Ovary (tissue), 9 donors: ENCODE data around the gene SMARCA1. TPM values are rescaled to one million over a fixed set of nuclear protein-coding genes. Genes with fewer than 3 reads are reported as not detected.

Experiments used
- DNase-seq, 5 donors: peaks; one replicate each; pipeline ENCODE4 v3.0.0-alpha.2; 2019 to 2020
- H3K27ac ChIP-seq, 2 donors: fragments of 200-600 bp; one replicate each; pipeline versions ENCODE4 v1.5.1 to v1.8.0; 2019 to 2022
- H3K27me3 ChIP-seq: fragments of 200-600 bp; one replicate; pipeline ENCODE4 v1.8.0; 2022
- H3K36me3 ChIP-seq: fragments of 200-600 bp; sonication (generic); one replicate; pipeline ENCODE4 v1.5.1; 2019
- H3K4me1 ChIP-seq: one replicate; pipeline ENCODE4 v1.8.1; 2013; ENCODE audit warnings: mild to moderate bottlenecking, moderate library complexity; ENCODE audit not compliant: insufficient read depth
- H3K4me3 ChIP-seq: fragments of 200-600 bp; sonication (generic); one replicate; pipeline ENCODE4 v1.5.1; 2017
- H3K9me3 ChIP-seq, 2 donors: fragments of 200-600 bp in 1 of 2; sonication (generic) in 1 of 2; one replicate each; pipeline versions ENCODE4 v1.5.1 to v1.8.1; 2013 to 2019; ENCODE audit warnings: mild to moderate bottlenecking in 1 of 2, moderate library complexity in 1 of 2
- CTCF ChIP-seq, 3 donors: fragments of 450-650 bp in 2 of 3; fragments of 200-600 bp in 1 of 3; IDR thresholded peaks; one replicate each; pipeline versions ENCODE4 v1.5.1 to v1.8.0; 2016 to 2022; ENCODE audit warnings: antibody characterized with exemption in 3 of 3, mild to moderate bottlenecking in 1 of 3
- EP300 ChIP-seq: sonication (generic); formaldehyde crosslinking; IDR thresholded peaks from one replicate; pipeline ENCODE4 v1.6.1; 2017; ENCODE audit warnings: antibody characterized with exemption
- POLR2A ChIP-seq: fragments of 450-650 bp; IDR thresholded peaks from one replicate; pipeline ENCODE4 v1.6.1; 2017; ENCODE audit warnings: antibody characterized with exemption, mild to moderate bottlenecking, moderate library complexity
- WGBS, 3 donors: extraction: QIAGEN DNeasy Blood & Tissue Kit in 1 of 3; methylation state at CpG; one replicate each; pipeline versions ENCODE4 v1.1.5 to v1.1.7; 2013 to 2017; 5-methylcytosine and 5-hydroxymethylcytosine counted together
- intact Hi-C, 4 donors: fragments of 100-400 bp; cut with DNase I; formaldehyde crosslinking; loops; one replicate each; pipeline versions ENCODE4 v1.11.0 to v1.15.1; 2022 to 2023
- polyA plus RNA-seq, 2 donors: library from polyadenylated mRNA; stranded (reverse); fragments of 200-250 nt in 1 of 2; fragments of 350-450 nt in 1 of 2; fragmentation: Illumina TruSeq in 1 of 2; extraction: RNeasy Lipid Tissue Mini Kit (QIAGEN cat#74804) in 1 of 2; gene quantifications; one replicate each; pipeline ENCODE4 v1.2.3, GENCODE V29; 2013 to 2014
- total RNA-seq, 7 donors: library from RNA; depleted of rRNA in 2 of 7; stranded (reverse); fragments of >200 nt in 2 of 7; fragmentation: NEBNext Ultra II Directional in 3 of 7; extraction: Animal tissue kit (Norgen Biotek cat#: 25700) in 3 of 7; gene quantifications; one replicate each; pipeline versions ENCODE4 v1.1.0 to v1.2.4, GENCODE V29; 2016 to 2023
- donor health status: DM: no; HTN: no; CAD: no; lungs with moderate emphysema.
- donor health status: DM: no; HTN: no; CAD: no.
- donor health status: Bipolar disorder and iron deficiency.
- donor health status: DM: yes; HTN: yes; CAD: no.
- donor health status: DM: no; HTN: no; CAD: no.
- donor health status: DM: yes; HTN: yes; CAD: no.

SMARCA1 gene
- total and polyA plus RNA-seq, 9 donors: 47.5 to 124 (median 67.1) TPM

DNA sequence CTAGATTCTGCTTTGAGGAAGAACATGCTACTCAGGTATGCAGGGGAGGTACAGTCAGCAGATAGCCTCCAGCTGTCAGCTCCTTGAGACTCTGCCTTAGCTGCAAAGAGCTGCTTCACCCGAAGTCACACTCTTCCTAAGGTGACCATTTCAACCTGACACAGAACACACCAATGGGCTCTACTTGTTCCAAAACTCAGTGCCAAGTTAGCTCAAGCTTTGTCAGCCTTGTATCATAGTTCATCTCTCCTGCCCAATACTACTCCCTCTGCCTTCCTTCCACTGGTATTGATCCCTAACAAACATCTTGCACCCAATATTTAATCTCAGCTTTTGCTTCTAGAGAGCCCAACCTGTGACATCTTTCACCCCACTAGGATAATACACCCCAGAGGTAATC is 7.8 kb upstream of the SMARCA1 start:
- intact Hi-C loops: loop anchor here in 1 of 4 donors (10.0 kb wide), 1 partner anchor 64 kb away; no protein-coding TSS in a partner anchor
- DNase-seq: no peak
- 47 to 56% (median 54%) methylated on average over 1 of the region's 1 CpG for WGBS, 3 donors
- H3K4me1 ChIP-seq: peaks cover 4% of the 10 kb centered on the region
- no peak overlapping the region for H3K4me3 ChIP-seq
- H3K9me3 ChIP-seq: no peaks in the 10 kb centered on the region
- TF ChIP-seq POLR2A: no peak
- no peak for TF ChIP-seq EP300
- TF ChIP-seq CTCF (IDR thresholded peaks at IDR 0.05): no peak
- H3K27me3 ChIP-seq: no peaks in the 10 kb centered on the region
- H3K27ac ChIP-seq: no peak overlapping the region
- H3K36me3 ChIP-seq: no peaks in the 10 kb centered on the region

DNA sequence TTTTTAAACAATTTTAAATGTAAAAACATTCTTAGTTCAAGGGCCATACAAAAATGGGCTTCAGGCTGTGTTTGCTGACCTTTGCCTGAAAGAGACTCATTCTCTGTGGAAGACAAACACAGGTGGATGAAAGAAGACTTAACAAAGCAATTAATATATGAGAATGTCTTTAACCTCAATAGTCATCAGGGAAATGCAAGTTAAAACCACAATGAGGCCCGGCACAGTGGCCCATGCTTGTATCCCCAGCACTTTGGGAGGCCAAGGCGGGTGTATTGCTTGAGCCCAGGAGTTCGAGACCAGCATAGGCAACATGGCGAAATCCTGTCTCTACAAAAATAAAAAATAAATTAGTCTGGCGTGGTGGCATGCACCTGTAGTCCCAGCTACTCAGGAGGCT is 7.1 kb upstream of the SMARCA1 start:
- H3K4me1 ChIP-seq: peaks cover 4% of the 10 kb centered on the region
- no peaks in the 10 kb centered on the region for H3K36me3 ChIP-seq
- no peak overlapping the region for H3K27ac ChIP-seq
- intact Hi-C loops: loop anchor here in 1 of 4 donors (10.0 kb wide), 1 partner anchor 64 kb away; no protein-coding TSS in a partner anchor
- WGBS, 3 donors: 72 to 78% (median 77%) methylated on average over 5 of the region's 5 CpGs
- H3K9me3 ChIP-seq: no peaks in the 10 kb centered on the region
- H3K27me3 ChIP-seq: no peaks in the 10 kb centered on the region
- no peak for DNase-seq
- no peak overlapping the region for H3K4me3 ChIP-seq
- no peak for TF ChIP-seq POLR2A
- TF ChIP-seq CTCF (IDR thresholded peaks at IDR 0.05): no peak
- no peak for TF ChIP-seq EP300

DNA sequence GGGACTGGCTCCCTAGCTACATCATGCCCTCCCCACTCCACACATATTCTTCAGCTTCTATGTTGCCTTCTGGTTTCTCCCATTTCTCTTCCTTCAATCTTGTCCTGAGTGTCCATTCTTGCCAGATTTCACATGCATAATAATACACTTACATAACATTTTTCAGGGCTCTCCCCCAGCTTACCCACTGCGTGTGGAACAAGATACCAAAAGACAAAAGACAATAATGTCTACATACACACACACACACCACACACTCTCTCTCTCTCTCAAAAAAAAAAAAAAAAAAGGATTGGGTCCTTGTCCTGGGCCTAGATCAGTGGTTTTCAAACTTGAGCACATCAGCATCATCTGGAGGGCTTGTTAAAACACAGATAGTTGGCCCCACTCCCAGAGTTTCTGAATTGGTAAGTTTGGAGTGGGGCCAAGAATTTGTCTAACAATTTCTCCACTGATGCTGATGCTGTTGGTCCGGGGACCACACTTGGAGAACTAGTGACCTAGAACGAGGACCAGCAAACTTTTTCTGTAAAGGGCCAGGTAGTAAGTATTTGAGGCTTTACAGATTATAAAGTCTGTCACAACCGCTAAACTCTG is 6.5 kb upstream of the SMARCA1 start:
- Histone ChIP-seq H3K4me3 (no peak overlapping the region), H3K27me3 (no peaks in the 10 kb centered on the region), H3K27ac (no peak overlapping the region), H3K36me3 (no peaks in the 10 kb centered on the region), H3K4me1 (peaks cover 4% of the 10 kb centered on the region), H3K9me3 (no peaks in the 10 kb centered on the region)
- TF ChIP-seq EP300: no peak
- 41 to 45% (median 41%) methylated on average over 4 of the region's 4 CpGs for WGBS, 3 donors
- intact Hi-C loops: loop anchor here in 1 of 4 donors (10.0 kb wide), 1 partner anchor 65 kb away; no protein-coding TSS in a partner anchor
- DNase-seq: peak in 1 of 5 donors; percentile 19

- no peak for DNase-seq
- no peak for TF ChIP-seq CTCF (IDR thresholded peaks at IDR 0.05)
- TF ChIP-seq POLR2A: no peak
- no peak for TF ChIP-seq EP300
- WGBS, 3 donors: 56 to 63% (median 61%) methylated on average over 3 of the region's 3 CpGs
These were observed 2.6 kb upstream of the SMARCA1 start for GRCh38 chrX:129525896-129526295.

GRCh38 chrX:129525162-129525561 is 1.9 kb upstream of the SMARCA1 start:
- WGBS, 3 donors: 63 to 72% (median 66%) methylated on average over 4 of the region's 4 CpGs
- Histone ChIP-seq H3K27me3 (no peaks in the 10 kb centered on the region), H3K4me3 (no peak overlapping the region), H3K9me3 (no peaks in the 10 kb centered on the region), H3K27ac (no peak overlapping the region), H3K36me3 (no peaks in the 10 kb centered on the region), H3K4me1 (no peaks in the 10 kb centered on the region)
- intact Hi-C loops: no loop called here
- no peak for TF ChIP-seq EP300
- no peak for TF ChIP-seq POLR2A
- TF ChIP-seq CTCF (IDR thresholded peaks at IDR 0.05): no peak
- no peak for DNase-seq

More at GRCh38 chrX:129525896-129526295, 2.6 kb upstream of the SMARCA1 start:
- no peaks in the 10 kb centered on the region for H3K9me3 ChIP-seq
- H3K4me3 ChIP-seq: no peak overlapping the region
- H3K27me3 ChIP-seq: no peaks in the 10 kb centered on the region
- no peak overlapping the region for H3K27ac ChIP-seq
- intact Hi-C loops: no loop called here
- H3K36me3 ChIP-seq: no peaks in the 10 kb centered on the region
- no peaks in the 10 kb centered on the region for H3K4me1 ChIP-seq
